SK-N-SH (cell line): ENCODE measurements around the gene COL8A1. TPM values are rescaled to one million over a fixed set of nuclear protein-coding genes. Genes with fewer than 3 reads are reported as not detected.

Experiments
- CTCF ChIA-PET: fragments of 300-600, 350-600 bp; formaldehyde crosslinking; extraction: SDS; loops from one replicate; lab custom pipeline; 2021; lab: Yijun Ruan, JAX
- POLR2A ChIA-PET: fragments of 350-600 bp; sonication (Branson Sonifier 250); formaldehyde crosslinking; extraction: SDS; loops from one replicate; lab custom pipeline; 2020; ENCODE audit warnings: antibody characterized with exemption, inconsistent platforms; lab: Yijun Ruan, JAX
- DNase-seq: peaks from one replicate; pipeline ENCODE4 v3.0.0; 2012
- H2AFZ ChIP-seq: fragments of 200-600 bp; sonication (generic); 2 replicates; pipeline ENCODE4 v1.8.1; 2016; ENCODE audit warnings: antibody characterized with exemption, mild to moderate bottlenecking, low read depth
- H3F3A ChIP-seq: fragments of 200-600 bp; sonication (generic); replicated peaks from 2 replicates; pipeline ENCODE3; 2016; ENCODE audit warnings: antibody characterized with exemption, mild to moderate bottlenecking; ENCODE audit not compliant: insufficient read depth
- H3K27ac ChIP-seq, 2 experiments: fragments of 200-500 bp in 1 of 2; fragments of 200-600 bp in 1 of 2; sonication (Bioruptor generic) in 1 of 2; sonication (generic), shearing (Covaris generic) in 1 of 2; 2 replicates each; pipeline versions ENCODE4 v1.5.1 to v1.6.1; 2014 to 2016; ENCODE audit warnings: low read depth in 2 of 2, inconsistent platforms in 1 of 2, low read length in 1 of 2, mild to moderate bottlenecking in 1 of 2, mixed read lengths in 1 of 2
- H3K27me3 ChIP-seq: fragments of 200-600 bp; sonication (generic), shearing (Covaris generic); 2 replicates; pipeline ENCODE4 v1.6.1; 2016; ENCODE audit warnings: mixed run types; ENCODE audit not compliant: insufficient read depth
- H3K36me3 ChIP-seq, 2 experiments: fragments of 200-500 bp in 1 of 2; fragments of 200-600 bp in 1 of 2; sonication (Bioruptor generic) in 1 of 2; sonication (generic) in 1 of 2; replicated peaks in 1 of 2; 2 replicates each; pipeline versions ENCODE3 to v1.5.1; 2014 to 2016; ENCODE audit warnings: low read length in 1 of 2, mild to moderate bottlenecking in 1 of 2; ENCODE audit not compliant: insufficient read depth in 2 of 2, control insufficient read depth in 1 of 2
- H3K4me1 ChIP-seq, 2 experiments: fragments of 200-500 bp in 1 of 2; fragments of 200-600 bp in 1 of 2; sonication (Bioruptor generic) in 1 of 2; sonication (generic), shearing (Covaris generic) in 1 of 2; 2 replicates each; pipeline versions ENCODE4 v1.5.1 to v1.6.1; 2014 to 2016; ENCODE audit warnings: low read depth in 1 of 2, low read length in 1 of 2, mixed run types in 1 of 2; ENCODE audit not compliant: insufficient read depth in 2 of 2, control insufficient read depth in 1 of 2
- H3K4me2 ChIP-seq: fragments of 200-600 bp; sonication (generic), shearing (Covaris generic); 2 replicates; pipeline ENCODE4 v1.6.1; 2017; ENCODE audit warnings: mixed run types
- H3K4me3 ChIP-seq, 2 experiments: fragments of 200-500 bp in 1 of 2; fragments of 200-600 bp in 1 of 2; sonication (Bioruptor generic) in 1 of 2; sonication (generic), shearing (Covaris generic) in 1 of 2; 2 replicates each; pipeline versions ENCODE4 v1.5.1 to v1.8.1; 2014 to 2016; ENCODE audit warnings: low read depth in 2 of 2, inconsistent platforms in 1 of 2, low read length in 1 of 2, mild to moderate bottlenecking in 1 of 2, mixed read lengths in 1 of 2, moderate library complexity in 1 of 2
- H3K79me2 ChIP-seq: fragments of 200-600 bp; sonication (generic); 2 replicates; pipeline ENCODE4 v1.8.1; 2017; ENCODE audit warnings: mild to moderate bottlenecking; ENCODE audit not compliant: insufficient read depth
- H3K9ac ChIP-seq: fragments of 200-600 bp; sonication (generic); 2 replicates; pipeline ENCODE4 v1.6.1; 2017; ENCODE audit warnings: mixed run types
- H3K9me2 ChIP-seq: fragments of 200-600 bp; sonication (generic); 2 replicates; pipeline ENCODE4 v1.6.1; 2017; ENCODE audit warnings: mixed run types
- H3K9me3 ChIP-seq: fragments of 200-600 bp; sonication (generic); 2 replicates; pipeline ENCODE4 v1.6.1; 2017; ENCODE audit warnings: mixed run types, mild to moderate bottlenecking, moderate library complexity
- H4K20me1 ChIP-seq: fragments of 200-600 bp; sonication (generic); 2 replicates; pipeline ENCODE4 v1.6.1; 2017; ENCODE audit warnings: mild to moderate bottlenecking, mixed run types; ENCODE audit not compliant: insufficient read depth
- CHD2 ChIP-seq: fragments of 150-350 bp; IDR thresholded peaks from 2 replicates; pipeline ENCODE4 v1.6.1; 2018; ENCODE audit warnings: low read length; ENCODE audit not compliant: partially characterized antibody
- FOSL2 ChIP-seq: IDR thresholded peaks from 2 replicates; pipeline ENCODE4 v1.4.0; 2012; ENCODE audit warnings: low read depth, mild to moderate bottlenecking, moderate library complexity, borderline replicate concordance
- FOXJ3 ChIP-seq: sonication (generic); formaldehyde crosslinking; IDR thresholded peaks from 2 replicates; pipeline ENCODE4 v1.5.1; 2020; ENCODE audit warnings: mild to moderate bottlenecking, missing genetic modification reagents
- FOXM1 ChIP-seq: IDR thresholded peaks from 2 replicates; pipeline ENCODE4 v1.4.0; 2012; ENCODE audit warnings: low read depth, mild to moderate bottlenecking
- GABPA ChIP-seq: IDR thresholded peaks from 2 replicates; pipeline ENCODE4 v1.4.0; 2012; ENCODE audit warnings: low read depth, mild to moderate bottlenecking
- GATA2 ChIP-seq: sonication (generic); formaldehyde crosslinking; IDR thresholded peaks from 2 replicates; pipeline ENCODE4 v1.5.0; 2020; ENCODE audit warnings: mild to moderate bottlenecking, missing genetic modification reagents
- MXI1 ChIP-seq: IDR thresholded peaks from 2 replicates; pipeline ENCODE4 v1.6.1; 2012; ENCODE audit warnings: mild to moderate bottlenecking, low read depth, low read length, improper control_type of control experiment
- RAD21 ChIP-seq: IDR thresholded peaks from 2 replicates; pipeline ENCODE4 v1.6.1; 2012; ENCODE audit warnings: mild to moderate bottlenecking, low read length
- RFX5 ChIP-seq: IDR thresholded peaks from 2 replicates; pipeline ENCODE4 v1.6.1; 2012; ENCODE audit warnings: mild to moderate bottlenecking, improper control_type of control experiment, low read length
- RXRA ChIP-seq: IDR thresholded peaks from 2 replicates; pipeline ENCODE4 v1.4.0; 2012; ENCODE audit warnings: low read depth, mild to moderate bottlenecking, borderline replicate concordance
- SMC3 ChIP-seq: IDR thresholded peaks from 2 replicates; pipeline ENCODE4 v1.6.1; 2012; ENCODE audit warnings: low read depth, low read length, improper control_type of control experiment
- TAF1 ChIP-seq: IDR thresholded peaks from 2 replicates; pipeline ENCODE4 v1.6.1; 2012; ENCODE audit warnings: low read depth, mild to moderate bottlenecking, low read length, moderate library complexity, borderline replicate concordance
- TEAD4 ChIP-seq: IDR thresholded peaks from 2 replicates; pipeline ENCODE4 v1.4.0; 2012; ENCODE audit warnings: mild to moderate bottlenecking, borderline replicate concordance; ENCODE audit not compliant: insufficient read depth
- WGBS: methylation state at CpG from one replicate; pipeline ENCODE4 v1.1.6; 2017; ENCODE audit warnings: low lambda C conversion rate; 5-methylcytosine and 5-hydroxymethylcytosine counted together
- polyA plus RNA-seq, 3 experiments: library from polyadenylated mRNA; depleted of rRNA; stranded (reverse); fragments of >200 nt; gene quantifications; 2 replicates each; pipeline ENCODE4 v1.2.3, GENCODE V29; 2012
- TF ChIP-seq, protein P1 (sequence below): IDR thresholded peaks from 2 replicates; pipeline ENCODE4 v1.4.0; 2012; ENCODE audit warnings: low read depth, borderline replicate concordance
- TF ChIP-seq, protein P2 (sequence below): IDR thresholded peaks from 2 replicates; pipeline ENCODE4 v1.4.0; 2012; ENCODE audit warnings: low read depth, borderline replicate concordance
- TF ChIP-seq, protein P3 (sequence below): fragments of 200-600 bp; sonication (generic); IDR thresholded peaks from 2 replicates; pipeline ENCODE4 v1.6.1; 2017; ENCODE audit warnings: antibody characterized with exemption, mild to moderate bottlenecking, moderate library complexity
- TF ChIP-seq, protein P4 (sequence below): IDR thresholded peaks from 2 replicates; pipeline ENCODE4 v1.4.0; 2012; ENCODE audit warnings: low read depth

Gene COL8A1
- polyA plus RNA-seq, 1 of the 3 experiments (the other 2 are of a cell fraction), result 4.0 TPM

DNA sequence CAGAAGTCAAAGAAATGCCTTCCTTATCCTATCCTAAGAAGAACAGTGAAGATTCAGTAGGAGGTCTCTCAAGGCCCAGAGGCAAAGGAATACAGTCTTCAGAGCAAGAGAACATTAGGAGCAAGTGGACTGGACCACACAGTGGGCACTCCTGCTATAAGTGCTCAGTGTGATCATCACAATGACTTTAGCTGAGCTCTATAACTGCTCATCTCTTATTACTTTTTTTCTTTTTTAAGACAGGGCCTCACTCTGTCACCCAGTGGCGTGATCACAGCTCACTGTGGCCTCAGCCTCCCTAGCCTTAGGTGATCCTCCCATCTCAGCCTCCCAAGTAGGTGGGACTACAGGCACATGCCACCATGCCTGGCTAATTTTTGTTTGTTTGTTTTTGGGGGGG is 48.1 kb downstream of the COL8A1 start:
- H3K4me3 ChIP-seq, result no peak overlapping the region
- H3K9ac ChIP-seq, result no peak overlapping the region
- H4K20me1 ChIP-seq, result no peaks in the 10 kb centered on the region
- H3F3A ChIP-seq, result no peaks in the 10 kb centered on the region
- no peak overlapping the region for H2AFZ ChIP-seq
- H3K36me3 ChIP-seq, result no peaks in the 10 kb centered on the region
- no peak overlapping the region for H3K27ac ChIP-seq
- H3K4me2 ChIP-seq, result no peak overlapping the region
- ChIA-PET CTCF (interaction anchor here (1.0 to 1.6 kb wide), 3 partner anchors 9 to 79 kb away, joined by 3 to 8 read pairs (median 5); no protein-coding TSS in a partner anchor), POLR2A (no interaction called here)
- no peaks in the 10 kb centered on the region for H3K9me2 ChIP-seq
- no peaks in the 10 kb centered on the region for H3K79me2 ChIP-seq
- no peak for DNase-seq
- no peaks in the 10 kb centered on the region for H3K4me1 ChIP-seq
- TF ChIP-seq, protein P1, sequence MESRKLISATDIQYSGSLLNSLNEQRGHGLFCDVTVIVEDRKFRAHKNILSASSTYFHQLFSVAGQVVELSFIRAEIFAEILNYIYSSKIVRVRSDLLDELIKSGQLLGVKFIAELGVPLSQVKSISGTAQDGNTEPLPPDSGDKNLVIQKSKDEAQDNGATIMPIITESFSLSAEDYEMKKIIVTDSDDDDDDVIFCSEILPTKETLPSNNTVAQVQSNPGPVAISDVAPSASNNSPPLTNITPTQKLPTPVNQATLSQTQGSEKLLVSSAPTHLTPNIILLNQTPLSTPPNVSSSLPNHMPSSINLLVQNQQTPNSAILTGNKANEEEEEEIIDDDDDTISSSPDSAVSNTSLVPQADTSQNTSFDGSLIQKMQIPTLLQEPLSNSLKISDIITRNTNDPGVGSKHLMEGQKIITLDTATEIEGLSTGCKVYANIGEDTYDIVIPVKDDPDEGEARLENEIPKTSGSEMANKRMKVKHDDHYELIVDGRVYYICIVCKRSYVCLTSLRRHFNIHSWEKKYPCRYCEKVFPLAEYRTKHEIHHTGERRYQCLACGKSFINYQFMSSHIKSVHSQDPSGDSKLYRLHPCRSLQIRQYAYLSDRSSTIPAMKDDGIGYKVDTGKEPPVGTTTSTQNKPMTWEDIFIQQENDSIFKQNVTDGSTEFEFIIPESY, result no peak
- TF ChIP-seq FOXJ3 (CRISPR knock-in tag), result no peak
- TF ChIP-seq FOSL2, result no peak
- TF ChIP-seq, protein P2, sequence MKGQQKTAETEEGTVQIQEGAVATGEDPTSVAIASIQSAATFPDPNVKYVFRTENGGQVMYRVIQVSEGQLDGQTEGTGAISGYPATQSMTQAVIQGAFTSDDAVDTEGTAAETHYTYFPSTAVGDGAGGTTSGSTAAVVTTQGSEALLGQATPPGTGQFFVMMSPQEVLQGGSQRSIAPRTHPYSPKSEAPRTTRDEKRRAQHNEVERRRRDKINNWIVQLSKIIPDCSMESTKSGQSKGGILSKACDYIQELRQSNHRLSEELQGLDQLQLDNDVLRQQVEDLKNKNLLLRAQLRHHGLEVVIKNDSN, result no peak
- no peak for TF ChIP-seq FOXM1
- TF ChIP-seq, protein P3, sequence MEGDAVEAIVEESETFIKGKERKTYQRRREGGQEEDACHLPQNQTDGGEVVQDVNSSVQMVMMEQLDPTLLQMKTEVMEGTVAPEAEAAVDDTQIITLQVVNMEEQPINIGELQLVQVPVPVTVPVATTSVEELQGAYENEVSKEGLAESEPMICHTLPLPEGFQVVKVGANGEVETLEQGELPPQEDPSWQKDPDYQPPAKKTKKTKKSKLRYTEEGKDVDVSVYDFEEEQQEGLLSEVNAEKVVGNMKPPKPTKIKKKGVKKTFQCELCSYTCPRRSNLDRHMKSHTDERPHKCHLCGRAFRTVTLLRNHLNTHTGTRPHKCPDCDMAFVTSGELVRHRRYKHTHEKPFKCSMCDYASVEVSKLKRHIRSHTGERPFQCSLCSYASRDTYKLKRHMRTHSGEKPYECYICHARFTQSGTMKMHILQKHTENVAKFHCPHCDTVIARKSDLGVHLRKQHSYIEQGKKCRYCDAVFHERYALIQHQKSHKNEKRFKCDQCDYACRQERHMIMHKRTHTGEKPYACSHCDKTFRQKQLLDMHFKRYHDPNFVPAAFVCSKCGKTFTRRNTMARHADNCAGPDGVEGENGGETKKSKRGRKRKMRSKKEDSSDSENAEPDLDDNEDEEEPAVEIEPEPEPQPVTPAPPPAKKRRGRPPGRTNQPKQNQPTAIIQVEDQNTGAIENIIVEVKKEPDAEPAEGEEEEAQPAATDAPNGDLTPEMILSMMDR, result no peak
- TF ChIP-seq TEAD4, result no peak
- TF ChIP-seq MXI1, result no peak
- TF ChIP-seq GATA2 (CRISPR knock-in tag), result no peak
- no peak for TF ChIP-seq RXRA
- no peak for TF ChIP-seq GABPA
- WGBS, result 4% methylated on average over 1 of the region's 1 CpG
- H3K9me3 ChIP-seq, result no peaks in the 10 kb centered on the region
- peaks cover 18% of the 10 kb centered on the region; the same call in 1 of the 2 replicates for H3K27me3 ChIP-seq

DNA sequence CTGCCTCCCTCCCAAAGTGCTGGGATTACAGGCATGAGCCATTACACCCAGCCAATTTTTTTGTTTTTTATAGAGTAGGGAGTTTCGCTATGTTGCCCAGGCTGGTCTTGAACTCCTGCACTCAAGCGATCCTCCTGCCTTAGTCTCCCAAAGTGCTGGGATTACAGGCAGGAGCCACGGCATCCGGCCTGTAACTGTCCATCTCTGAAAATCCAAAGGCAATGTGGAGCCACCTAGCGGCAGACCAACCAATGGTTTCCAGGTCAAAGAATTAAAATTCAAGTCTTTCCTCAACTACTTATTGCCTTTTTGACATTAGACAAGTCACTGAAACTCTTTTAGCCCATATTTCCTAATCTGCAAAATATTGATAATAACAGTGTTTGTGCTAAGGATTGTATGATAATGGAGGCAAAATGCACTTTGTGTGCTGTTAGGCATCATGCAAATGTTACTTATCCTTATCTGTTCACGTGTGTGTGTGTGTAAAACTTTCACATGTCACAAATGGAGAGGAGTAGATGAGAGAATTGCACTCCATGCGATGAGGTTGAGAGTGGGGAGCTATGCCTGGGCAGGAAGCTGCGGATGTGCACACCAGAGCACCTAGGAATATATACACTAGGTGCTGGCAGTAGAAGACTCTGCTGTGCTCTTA is 48.7 kb downstream of the COL8A1 start:
- H3K4me2 ChIP-seq, result no peak overlapping the region
- H3K27me3 ChIP-seq, result peaks cover 18% of the 10 kb centered on the region; the same call in 1 of the 2 replicates
- H2AFZ ChIP-seq, result no peak overlapping the region
- no peak overlapping the region for H3K9ac ChIP-seq
- DNase-seq, result peak; percentile 32
- H3K36me3 ChIP-seq, result no peaks in the 10 kb centered on the region
- no peaks in the 10 kb centered on the region for H3K9me3 ChIP-seq
- H3K9me2 ChIP-seq, result no peaks in the 10 kb centered on the region
- no peaks in the 10 kb centered on the region for H3K4me1 ChIP-seq
- H3K27ac ChIP-seq, result no peak overlapping the region
- H3F3A ChIP-seq, result no peaks in the 10 kb centered on the region
- H3K4me3 ChIP-seq, result no peak overlapping the region; a peak in 1 of 4 replicates
- 12% methylated on average over 8 of the region's 8 CpGs for WGBS
- no peaks in the 10 kb centered on the region for H4K20me1 ChIP-seq
- H3K79me2 ChIP-seq, result no peaks in the 10 kb centered on the region
- POLR2A ChIA-PET, result no interaction called here
- CTCF ChIA-PET, result interaction anchor here (0.7 to 1.5 kb wide), 15 partner anchors 8 to 352 kb away, joined by 3 to 9 read pairs (median 4); no protein-coding TSS in a partner anchor
- TF ChIP-seq CHD2, result no peak
- TF ChIP-seq RAD21, result peak; percentile 63
- peak; percentile 55 for TF ChIP-seq SMC3
- TF ChIP-seq, protein P4, sequence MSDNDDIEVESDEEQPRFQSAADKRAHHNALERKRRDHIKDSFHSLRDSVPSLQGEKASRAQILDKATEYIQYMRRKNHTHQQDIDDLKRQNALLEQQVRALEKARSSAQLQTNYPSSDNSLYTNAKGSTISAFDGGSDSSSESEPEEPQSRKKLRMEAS, result no peak
- TF ChIP-seq TAF1, result no peak
- TF ChIP-seq RFX5, result no peak
- TF ChIP-seq, protein P1, result no peak
- TF ChIP-seq, protein P3, result peak; percentile 88
- TF ChIP-seq GABPA, result no peak
